Type B pancreatic cell (in vitro differentiated cells): ENCODE data around the gene INPP5A. TPM values are rescaled to one million over a fixed set of nuclear protein-coding genes. Genes with fewer than 3 reads are reported as not detected.

Experiments used
- DNase-seq: peaks from one replicate; pipeline ENCODE4 v3.0.0; 2021; ENCODE audit warnings: mixed read lengths; ENCODE audit not compliant: unreplicated experiment; ENCODE audit errors: extremely low spot score
- H3K27ac Mint-ChIP-seq: 2 replicates; pipeline ENCODE4 v1.8.0; 2021; ENCODE audit warnings: mild to moderate bottlenecking, mixed read lengths
- H3K27me3 Mint-ChIP-seq: 2 replicates; pipeline ENCODE4 v1.8.0; 2021; ENCODE audit warnings: mixed read lengths
- H3K36me3 Mint-ChIP-seq: 2 replicates; pipeline ENCODE4 v1.8.0; 2021; ENCODE audit warnings: mixed read lengths
- H3K4me1 Mint-ChIP-seq: one replicate; pipeline ENCODE4 v1.8.0; 2021; ENCODE audit warnings: mixed read lengths; ENCODE audit not compliant: unreplicated experiment
- H3K4me3 Mint-ChIP-seq: 2 replicates; pipeline ENCODE4 v1.8.0; 2021; ENCODE audit warnings: mild to moderate bottlenecking, mixed read lengths
- H3K9me3 Mint-ChIP-seq: 2 replicates; pipeline ENCODE4 v1.8.0; 2021; ENCODE audit warnings: mixed read lengths
- CTCF ChIP-seq: fragments of 200-600 bp; sonication (generic); conservative IDR thresholded peaks from 2 replicates; pipeline ENCODE4 v1.5.0; 2021; ENCODE audit warnings: antibody characterized with exemption, mild to moderate bottlenecking
- total RNA-seq: library from RNA; stranded (reverse); gene quantifications from 2 replicates; pipeline ENCODE4 v1.2.1, GENCODE V29; 2021; ENCODE audit warnings: low replicate concordance

INPP5A gene
- total RNA-seq, 1 donor from 2014 or later: 26.6 TPM

GRCh38 chr10:132776821-132777220 is 239.2 kb downstream of the INPP5A start:
- no peak overlapping the region for H3K4me3 Mint-ChIP-seq
- H3K4me1 Mint-ChIP-seq: peaks cover 5% of the 10 kb centered on the region
- H3K9me3 Mint-ChIP-seq: no peaks in the 10 kb centered on the region
- TF ChIP-seq CTCF: no peak
- H3K27ac Mint-ChIP-seq: no peak overlapping the region
- no peak for DNase-seq
- peaks cover 4% of the 10 kb centered on the region for H3K36me3 Mint-ChIP-seq
- H3K27me3 Mint-ChIP-seq: peaks cover 15% of the 10 kb centered on the region

- Mint-ChIP-seq H3K36me3 (peaks cover 4% of the 10 kb centered on the region), H3K4me3 (no peak overlapping the region), H3K27ac (no peak overlapping the region), H3K9me3 (no peaks in the 10 kb centered on the region), H3K27me3 (peaks cover 18% of the 10 kb centered on the region), H3K4me1 (peaks cover 5% of the 10 kb centered on the region)
- DNase-seq: no peak
- no peak for TF ChIP-seq CTCF
Observed at GRCh38 chr10:132777441-132777840, 239.9 kb downstream of the INPP5A start.

- DNase-seq: no peak
- no peak overlapping the region for H3K27ac Mint-ChIP-seq
- TF ChIP-seq CTCF: no peak
- H3K4me1 Mint-ChIP-seq: no peaks in the 10 kb centered on the region
- H3K36me3 Mint-ChIP-seq: peaks cover 5% of the 10 kb centered on the region
- H3K27me3 Mint-ChIP-seq: peaks cover 37% of the 10 kb centered on the region
- H3K4me3 Mint-ChIP-seq: no peak overlapping the region
- H3K9me3 Mint-ChIP-seq: no peaks in the 10 kb centered on the region
Observed at GRCh38 chr10:132779549-132780294, 242.1 kb downstream of the INPP5A start.

GRCh38 chr10:132780356-132780755 is 242.8 kb downstream of the INPP5A start:
- no peak overlapping the region for H3K27ac Mint-ChIP-seq
- DNase-seq: no peak
- peaks cover 37% of the 10 kb centered on the region for H3K27me3 Mint-ChIP-seq
- no peak overlapping the region for H3K4me3 Mint-ChIP-seq
- H3K9me3 Mint-ChIP-seq: no peaks in the 10 kb centered on the region
- no peak for TF ChIP-seq CTCF
- H3K4me1 Mint-ChIP-seq: no peaks in the 10 kb centered on the region
- peaks cover 5% of the 10 kb centered on the region for H3K36me3 Mint-ChIP-seq

- Mint-ChIP-seq H3K4me1 (no peaks in the 10 kb centered on the region), H3K27me3 (peaks cover 40% of the 10 kb centered on the region), H3K9me3 (no peaks in the 10 kb centered on the region), H3K36me3 (peaks cover 5% of the 10 kb centered on the region), H3K27ac (no peak overlapping the region), H3K4me3 (no peak overlapping the region)
- TF ChIP-seq CTCF: no peak
- DNase-seq: no peak
Observed at GRCh38 chr10:132781556-132781955, 244.0 kb downstream of the INPP5A start.
